Transverse colon (tissue), 4 donors: ENCODE results near the gene TCF7.

Source experiments
- CTCF ChIP-seq, 5 experiments: fragments of 200-600 bp in 3 of 5; fragments of 450-650 bp in 2 of 5; sonication (generic) in 3 of 5; IDR thresholded peaks; 1 replicate in 2 of 5; 2 replicates in 3 of 5; pipeline ENCODE4 v1.5.1; 2016 to 2017; ENCODE audit warnings: antibody characterized with exemption in 5 of 5, inconsistent platforms in 3 of 5, mild to moderate bottlenecking in 2 of 5, moderate library complexity in 1 of 5
- EP300 ChIP-seq: sonication (generic); formaldehyde crosslinking; IDR thresholded peaks from one replicate; pipeline ENCODE4 v1.6.1; 2017; ENCODE audit warnings: antibody characterized with exemption, low read depth
- POLR2A ChIP-seq: fragments of 450-650 bp; IDR thresholded peaks from one replicate; pipeline ENCODE4 v1.6.1; 2016; ENCODE audit warnings: antibody characterized with exemption, mild to moderate bottlenecking, moderate library complexity
- POLR2AphosphoS5 ChIP-seq, 3 donors: sonication (generic); formaldehyde crosslinking; IDR thresholded peaks; one replicate each; pipeline ENCODE4 v1.6.1; 2016; ENCODE audit warnings: antibody characterized with exemption in 3 of 3

DNA sequence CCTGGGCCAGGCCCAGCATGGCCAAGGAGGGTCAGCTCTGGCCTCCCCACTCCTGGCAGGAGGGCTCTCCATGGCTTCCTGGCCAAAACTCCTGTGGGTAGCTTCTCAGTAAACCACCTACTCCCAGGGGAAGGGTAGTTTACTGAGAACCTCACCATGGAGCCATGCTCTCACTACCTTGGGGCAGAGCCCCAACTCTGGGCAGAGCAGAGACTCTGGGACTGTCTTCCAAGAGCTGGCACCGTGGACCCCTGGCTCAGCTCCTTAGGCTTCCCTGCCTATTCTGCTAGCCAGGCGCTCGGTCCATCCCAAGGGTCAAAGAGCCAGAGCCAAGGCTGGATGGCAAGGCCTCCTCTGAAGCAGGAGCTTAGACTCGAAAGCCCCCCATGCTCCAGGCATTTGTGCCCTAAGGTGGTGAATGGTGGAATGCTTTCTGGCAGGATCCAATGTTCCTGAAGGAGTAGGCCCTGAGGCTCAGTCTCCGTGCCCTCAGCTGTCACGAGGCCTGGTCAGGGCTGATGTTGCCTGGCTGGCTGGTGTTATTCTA, 19.6 kb downstream of the TCF7 start:
- TF ChIP-seq CTCF (IDR thresholded peaks at IDR 0.05) (no peak), POLR2AphosphoS5 (IDR thresholded peaks at IDR 0.05) (no peak), EP300 (no peak), POLR2A (no peak)
